Loucy (cell line): Measurements from ENCODE around the gene XRCC3.

Source experiments
- H2AFZ ChIP-seq: fragments of 200-600 bp; sonication (generic); 2 replicates; pipeline ENCODE4 v1.6.0; 2016; ENCODE audit warnings: antibody characterized with exemption, mild to moderate bottlenecking, low read length, moderate library complexity
- H3F3A ChIP-seq: fragments of 200-600 bp; 2 replicates; pipeline ENCODE4 v1.6.0; 2016; ENCODE audit warnings: antibody characterized with exemption, low read depth, mild to moderate bottlenecking
- H3K27me3 ChIP-seq: fragments of 200-600 bp; sonication (generic); 2 replicates; pipeline ENCODE4 v1.6.1; 2014; ENCODE audit warnings: low read length, mild to moderate bottlenecking; ENCODE audit not compliant: insufficient read depth, poor library complexity, severe bottlenecking
- H3K36me3 ChIP-seq: fragments of 200-600 bp; sonication (generic); 2 replicates; pipeline ENCODE4 v1.6.1; 2016; ENCODE audit warnings: low read length; ENCODE audit not compliant: insufficient read depth
- H3K4me1 ChIP-seq: fragments of 200-600 bp; sonication (generic); 2 replicates; pipeline ENCODE4 v1.5.1; 2014; ENCODE audit warnings: low read length, mild to moderate bottlenecking; ENCODE audit not compliant: insufficient read depth, poor library complexity, severe bottlenecking
- H3K4me2 ChIP-seq: fragments of 200-600 bp; sonication (generic); 2 replicates; pipeline ENCODE4 v1.6.0; 2014; ENCODE audit warnings: antibody characterized with exemption, low read length, low read depth, mild to moderate bottlenecking; ENCODE audit not compliant: poor library complexity, severe bottlenecking
- H3K4me3 ChIP-seq: fragments of 200-600 bp; sonication (generic); 2 replicates; pipeline ENCODE4 v1.5.1; 2014; ENCODE audit warnings: low read length, mild to moderate bottlenecking, mixed read lengths; ENCODE audit not compliant: poor library complexity, severe bottlenecking
- H3K79me2 ChIP-seq: fragments of 200-600 bp; sonication (generic); 2 replicates; pipeline ENCODE4 v1.6.1; 2014; ENCODE audit warnings: low read length; ENCODE audit not compliant: insufficient read depth
- H3K9ac ChIP-seq: fragments of 200-600 bp; sonication (generic); 2 replicates; pipeline ENCODE4 v1.6.0; 2014; ENCODE audit warnings: mild to moderate bottlenecking, low read depth, low read length, moderate library complexity; ENCODE audit not compliant: poor library complexity, severe bottlenecking
- H3K9me2 ChIP-seq: fragments of 200-600 bp; sonication (generic); replicated peaks from 2 replicates; pipeline ENCODE4 v1.6.1; 2016; ENCODE audit warnings: low read depth, low read length, mixed read lengths
- H3K9me3 ChIP-seq: fragments of 200-600 bp; sonication (generic); 2 replicates; pipeline ENCODE4 v1.6.1; 2014; ENCODE audit warnings: mild to moderate bottlenecking, antibody characterized with exemption, low read length, low read depth; ENCODE audit not compliant: insufficient read depth
- H4K20me1 ChIP-seq: fragments of 200-600 bp; sonication (generic); 2 replicates; pipeline ENCODE4 v1.6.0; 2014; ENCODE audit warnings: antibody characterized with exemption, low read length, mild to moderate bottlenecking; ENCODE audit not compliant: insufficient read depth, poor library complexity, severe bottlenecking
- CTCF ChIP-seq: fragments of 200-600 bp; sonication (generic); conservative IDR thresholded peaks from 2 replicates; pipeline ENCODE4 v1.5.1; 2014; ENCODE audit warnings: mild to moderate bottlenecking, antibody characterized with exemption, low read length
- EZH2phosphoT487 ChIP-seq: fragments of 200-600 bp; IDR thresholded peaks from 2 replicates; pipeline ENCODE4 v1.6.1; 2018; ENCODE audit warnings: antibody characterized with exemption, mild to moderate bottlenecking, moderate library complexity, borderline replicate concordance

Gene XRCC3

GRCh38 chr14:103733651-103734050 lies 18.4 kb upstream of the XRCC3 start:
- no peaks in the 10 kb centered on the region for H3K79me2 ChIP-seq
- H4K20me1 ChIP-seq = no peaks in the 10 kb centered on the region
- no peaks in the 10 kb centered on the region for H3K4me1 ChIP-seq
- no peak overlapping the region for H2AFZ ChIP-seq
- no peak overlapping the region for H3K4me3 ChIP-seq
- H3K27me3 ChIP-seq = no peaks in the 10 kb centered on the region
- peaks cover 15% of the 10 kb centered on the region; the same call in 1 of the 2 replicates for H3K36me3 ChIP-seq
- H3K9ac ChIP-seq = no peak overlapping the region
- no peak overlapping the region for H3K4me2 ChIP-seq
- H3F3A ChIP-seq = no peaks in the 10 kb centered on the region
- no peaks in the 10 kb centered on the region for H3K9me2 ChIP-seq
- TF ChIP-seq EZH2phosphoT487 (no peak), CTCF (no peak)
- no peaks in the 10 kb centered on the region for H3K9me3 ChIP-seq

DNA sequence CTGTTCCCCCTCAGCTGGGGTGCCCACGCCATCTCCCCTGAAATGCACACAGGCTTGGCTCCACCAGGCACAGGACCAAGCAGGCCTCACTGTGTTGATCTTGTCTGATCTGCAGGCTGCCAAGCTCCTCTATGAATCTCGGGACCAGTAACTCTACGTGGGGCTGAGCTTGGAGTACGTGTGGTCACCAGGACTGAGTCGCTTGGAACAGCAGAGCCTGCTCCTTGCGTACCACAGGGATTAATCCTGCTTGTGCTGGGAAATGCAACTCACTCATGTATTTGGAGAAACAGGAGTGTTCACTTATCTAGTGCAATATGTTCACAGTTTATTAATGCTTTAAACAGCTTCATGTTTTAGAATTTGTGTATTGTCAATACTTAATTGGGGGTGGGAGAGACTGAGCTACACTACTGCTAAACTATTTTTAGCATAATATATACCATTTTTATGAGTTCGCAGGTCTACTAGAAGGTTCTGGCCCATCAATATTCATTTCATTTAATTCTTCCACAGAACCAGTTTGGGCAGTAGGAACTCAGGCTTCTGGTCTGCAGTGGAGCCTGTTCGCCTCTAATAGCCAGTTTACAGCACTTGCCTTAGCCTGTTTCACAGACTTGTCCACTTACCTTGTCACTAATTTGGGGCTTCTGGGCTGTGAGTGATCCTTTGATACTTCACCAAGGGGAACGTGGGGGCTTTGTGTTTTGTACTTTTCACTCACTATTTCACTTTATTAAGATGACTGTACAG lies 17.8 kb upstream of the XRCC3 start:
- no peaks in the 10 kb centered on the region for H3K4me1 ChIP-seq
- H3K36me3 ChIP-seq = peaks cover 15% of the 10 kb centered on the region; the same call in 1 of the 2 replicates
- no peak for TF ChIP-seq CTCF
- no peak for TF ChIP-seq EZH2phosphoT487
- H3K4me3 ChIP-seq = no peak overlapping the region
- H3F3A ChIP-seq = no peaks in the 10 kb centered on the region
- no peaks in the 10 kb centered on the region for H4K20me1 ChIP-seq
- no peaks in the 10 kb centered on the region for H3K79me2 ChIP-seq
- no peak overlapping the region for H3K9ac ChIP-seq
- H3K27me3 ChIP-seq = no peaks in the 10 kb centered on the region
- no peaks in the 10 kb centered on the region for H3K9me2 ChIP-seq
- H2AFZ ChIP-seq = no peak overlapping the region
- no peaks in the 10 kb centered on the region for H3K9me3 ChIP-seq
- H3K4me2 ChIP-seq = no peak overlapping the region

DNA sequence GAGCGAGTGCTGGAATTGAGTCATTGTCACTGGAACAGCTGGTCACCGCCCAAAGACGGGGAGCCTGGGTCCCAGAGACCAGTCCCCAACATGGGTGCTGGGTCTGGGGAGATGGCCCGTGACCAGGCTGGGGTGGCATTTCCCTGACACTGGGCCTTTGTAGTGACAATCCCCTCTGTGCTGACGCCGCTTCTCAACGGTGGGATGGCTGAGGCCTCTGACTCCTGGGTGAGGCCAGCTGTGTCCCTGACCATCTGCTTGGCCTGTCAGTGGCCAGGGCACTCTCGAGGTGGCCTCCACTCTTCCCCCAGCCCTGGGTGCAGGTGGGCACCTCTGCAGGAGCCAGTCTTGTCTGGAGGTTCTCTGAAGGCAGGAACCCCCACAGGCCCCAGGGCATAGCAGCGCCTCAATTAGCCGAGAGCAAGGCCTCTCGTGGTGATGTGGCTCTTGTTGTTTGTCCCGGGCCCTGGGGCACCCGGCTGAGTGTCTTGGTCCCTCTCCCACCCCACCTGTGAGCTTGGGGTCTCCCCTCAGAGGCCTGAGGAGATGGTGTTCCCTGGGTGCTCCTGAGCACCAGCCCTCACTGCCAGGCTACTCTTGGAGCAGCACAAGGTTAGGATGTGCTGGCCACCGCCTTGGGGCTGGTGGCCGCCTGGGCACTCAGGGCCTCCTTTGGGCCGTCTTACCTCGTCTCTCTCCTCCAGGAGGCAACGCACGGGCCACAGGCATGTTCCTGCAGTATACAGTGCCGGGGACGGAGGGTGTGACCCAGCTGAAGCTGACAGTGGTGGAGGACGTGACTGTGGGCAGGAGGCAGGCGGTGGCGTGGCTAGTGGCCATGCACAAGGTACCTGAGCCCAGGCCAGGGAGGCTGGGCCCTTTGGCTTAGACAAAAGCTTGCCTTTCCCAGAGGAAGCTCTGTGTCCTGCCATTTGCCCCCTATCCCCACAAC lies 16.9 kb upstream of the XRCC3 start:
- H3K9me3 ChIP-seq = no peaks in the 10 kb centered on the region
- TF ChIP-seq CTCF (no peak), EZH2phosphoT487 (no peak)
- H3K4me3 ChIP-seq = no peak overlapping the region
- no peak overlapping the region for H3K4me2 ChIP-seq
- H3K79me2 ChIP-seq = no peaks in the 10 kb centered on the region
- H3K9ac ChIP-seq = no peak overlapping the region
- H3K27me3 ChIP-seq = no peaks in the 10 kb centered on the region
- no peaks in the 10 kb centered on the region for H3K4me1 ChIP-seq
- no peaks in the 10 kb centered on the region for H3K9me2 ChIP-seq
- no peak overlapping the region for H2AFZ ChIP-seq
- no peaks in the 10 kb centered on the region for H3F3A ChIP-seq
- no peaks in the 10 kb centered on the region for H4K20me1 ChIP-seq
- H3K36me3 ChIP-seq = peaks cover 15% of the 10 kb centered on the region; the same call in 1 of the 2 replicates
